Breast epithelium (tissue), 3 donors: ENCODE results near the gene FOLR2.

ENCODE experiments used
- POLR2A ChIP-seq: fragments of 450-650 bp; IDR thresholded peaks from one replicate; pipeline ENCODE4 v1.6.1; 2016; ENCODE audit warnings: antibody characterized with exemption, mild to moderate bottlenecking, moderate library complexity
- POLR2AphosphoS5 ChIP-seq, 3 donors: sonication (generic); formaldehyde crosslinking; IDR thresholded peaks; one replicate each; pipeline ENCODE4 v1.6.1; 2017; ENCODE audit warnings: antibody characterized with exemption in 3 of 3
- TF ChIP-seq, protein P1 (sequence below), 3 donors: fragments of 450-650 bp; IDR thresholded peaks; one replicate each; pipeline ENCODE4 v1.5.1; 2016 to 2017; ENCODE audit warnings: antibody characterized with exemption in 3 of 3, mild to moderate bottlenecking in 3 of 3, moderate library complexity in 3 of 3

DNA sequence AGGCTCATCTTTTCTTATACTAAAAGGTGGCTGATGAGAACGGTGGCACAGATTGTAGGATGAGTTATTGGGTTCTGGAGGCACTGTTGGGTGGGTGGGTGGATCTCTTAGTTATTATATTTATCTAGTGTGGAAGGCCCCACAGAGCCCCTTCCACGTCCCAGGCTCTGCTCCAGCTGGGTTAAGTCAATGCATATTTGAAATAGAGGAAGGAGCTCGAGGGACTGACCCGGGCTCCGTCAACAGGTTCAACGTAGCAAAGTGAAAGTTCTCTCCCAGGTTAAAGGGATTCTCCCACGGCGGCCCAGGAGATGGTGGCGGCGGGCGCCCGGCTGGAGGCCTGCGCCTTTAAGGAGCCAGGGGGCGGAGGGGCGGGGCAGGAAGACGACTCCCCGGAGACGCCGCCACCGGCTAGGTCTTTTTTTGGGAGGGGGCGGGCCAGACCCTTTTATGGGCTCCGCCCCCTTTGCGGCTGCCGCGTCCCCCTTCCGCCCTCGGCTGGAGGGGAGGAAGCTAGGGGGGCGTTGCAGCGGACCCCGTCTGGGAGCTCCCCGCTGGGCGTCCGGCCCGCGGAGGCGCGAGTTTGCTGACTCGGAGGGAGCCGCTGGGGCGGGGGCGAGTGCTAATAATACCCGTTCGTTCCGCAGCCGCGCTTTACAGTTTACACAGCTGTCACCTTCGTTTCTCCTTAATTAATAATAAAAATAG is 6.5 kb downstream of the FOLR2 start:
- TF ChIP-seq, protein P1, sequence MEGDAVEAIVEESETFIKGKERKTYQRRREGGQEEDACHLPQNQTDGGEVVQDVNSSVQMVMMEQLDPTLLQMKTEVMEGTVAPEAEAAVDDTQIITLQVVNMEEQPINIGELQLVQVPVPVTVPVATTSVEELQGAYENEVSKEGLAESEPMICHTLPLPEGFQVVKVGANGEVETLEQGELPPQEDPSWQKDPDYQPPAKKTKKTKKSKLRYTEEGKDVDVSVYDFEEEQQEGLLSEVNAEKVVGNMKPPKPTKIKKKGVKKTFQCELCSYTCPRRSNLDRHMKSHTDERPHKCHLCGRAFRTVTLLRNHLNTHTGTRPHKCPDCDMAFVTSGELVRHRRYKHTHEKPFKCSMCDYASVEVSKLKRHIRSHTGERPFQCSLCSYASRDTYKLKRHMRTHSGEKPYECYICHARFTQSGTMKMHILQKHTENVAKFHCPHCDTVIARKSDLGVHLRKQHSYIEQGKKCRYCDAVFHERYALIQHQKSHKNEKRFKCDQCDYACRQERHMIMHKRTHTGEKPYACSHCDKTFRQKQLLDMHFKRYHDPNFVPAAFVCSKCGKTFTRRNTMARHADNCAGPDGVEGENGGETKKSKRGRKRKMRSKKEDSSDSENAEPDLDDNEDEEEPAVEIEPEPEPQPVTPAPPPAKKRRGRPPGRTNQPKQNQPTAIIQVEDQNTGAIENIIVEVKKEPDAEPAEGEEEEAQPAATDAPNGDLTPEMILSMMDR (IDR thresholded peaks at IDR 0.05), result peak in 1 of 3 donors; percentile 16
- peak; percentile 55 to 73 (median 70) for TF ChIP-seq POLR2AphosphoS5 (IDR thresholded peaks at IDR 0.05)
- TF ChIP-seq POLR2A, result no peak
